A673 (cell line): ENCODE results near the gene BNC2. TPM values are rescaled to one million over a fixed set of nuclear protein-coding genes. Genes with fewer than 3 reads are reported as not detected.

Experiments
- BruUV-seq: library from RNA; stranded (reverse); fragments of 400-500 nt; replicated peaks from 2 replicates; lab custom pipeline; 2021; lab: Mats Ljungman, UMichigan
- CTCF ChIA-PET: fragments of 300-600 bp; sonication (Branson Sonifier 250); formaldehyde crosslinking; loops from one replicate; lab custom pipeline; 2022; ENCODE audit warnings: antibody characterized with exemption; lab: Charles Lee
- POLR2A ChIA-PET: fragments of 300-600 bp; sonication (Branson Sonifier 250); formaldehyde crosslinking; loops from one replicate; lab custom pipeline; 2022; ENCODE audit warnings: antibody characterized with exemption; ENCODE audit not compliant: low non-redundant PET; lab: Charles Lee
- DNase-seq: peaks from one replicate; pipeline ENCODE4 v3.0.0-alpha.2; 2015; ENCODE audit warnings: low spot score
- H3K27ac ChIP-seq: fragments of 200-600 bp; sonication (generic); 2 replicates; pipeline ENCODE4 v1.5.1; 2016; ENCODE audit warnings: mixed run types, low read depth, mild to moderate bottlenecking, mixed read lengths, antibody characterized with exemption, low read length; ENCODE audit not compliant: poor library complexity, severe bottlenecking
- H3K27me3 ChIP-seq: fragments of 200-600 bp; sonication (generic); replicated peaks from 2 replicates; pipeline ENCODE4 v1.6.1; 2017; ENCODE audit warnings: mixed run types, low read depth, mild to moderate bottlenecking, mixed read lengths, antibody characterized with exemption, low read length; ENCODE audit not compliant: insufficient read depth, poor library complexity
- H3K36me3 ChIP-seq: fragments of 200-600 bp; sonication (generic); 2 replicates; pipeline ENCODE4 v1.6.1; 2016; ENCODE audit warnings: mixed run types, mild to moderate bottlenecking, mixed read lengths, antibody characterized with exemption, low read length; ENCODE audit not compliant: insufficient read depth, poor library complexity, severe bottlenecking
- H3K4me1 ChIP-seq: fragments of 200-600 bp; sonication (generic); 2 replicates; pipeline ENCODE4 v1.6.1; 2017; ENCODE audit warnings: mixed run types, mild to moderate bottlenecking, mixed read lengths, antibody characterized with exemption, low read length; ENCODE audit not compliant: insufficient read depth, poor library complexity, severe bottlenecking
- H3K4me3 ChIP-seq: fragments of 200-600 bp; sonication (generic); 2 replicates; pipeline ENCODE4 v1.5.1; 2016; ENCODE audit warnings: low read depth, mixed run types, mild to moderate bottlenecking, mixed read lengths, low read length; ENCODE audit not compliant: poor library complexity, severe bottlenecking
- H3K9me3 ChIP-seq: fragments of 200-600 bp; sonication (generic); 2 replicates; pipeline ENCODE4 v1.6.1; 2016; ENCODE audit warnings: mixed run types, low read depth, mild to moderate bottlenecking, mixed read lengths, antibody characterized with exemption, low read length; ENCODE audit not compliant: poor library complexity, severe bottlenecking
- EZH2 ChIP-seq: fragments of 200-600 bp; sonication (generic); IDR thresholded peaks from 2 replicates; pipeline ENCODE4 v1.6.1; 2017; ENCODE audit warnings: borderline replicate concordance, low read depth, mild to moderate bottlenecking, mixed read lengths, antibody characterized with exemption, low read length; ENCODE audit not compliant: poor library complexity, severe bottlenecking
- intact Hi-C: fragments of 100-400 bp; cut with micrococcal nuclease; formaldehyde crosslinking; loops from one replicate; pipeline ENCODE4 v1.10.0; 2022; ENCODE audit not compliant: unreplicated experiment
- total RNA-seq: library from RNA; stranded (reverse); gene quantifications from 2 replicates; pipeline ENCODE4 v1.2.3, GENCODE V29; 2021
- TF ChIP-seq, protein P1 (sequence below): fragments of 300-800, 200-600 bp; sonication (generic); conservative IDR thresholded peaks from 2 replicates; pipeline ENCODE4 v1.5.1; 2017; ENCODE audit warnings: low read depth, mild to moderate bottlenecking, antibody characterized with exemption, low read length, moderate library complexity, mixed read lengths

Gene BNC2
- total RNA-seq, 1 experiment from 2014 or later: 0.45 TPM

DNA sequence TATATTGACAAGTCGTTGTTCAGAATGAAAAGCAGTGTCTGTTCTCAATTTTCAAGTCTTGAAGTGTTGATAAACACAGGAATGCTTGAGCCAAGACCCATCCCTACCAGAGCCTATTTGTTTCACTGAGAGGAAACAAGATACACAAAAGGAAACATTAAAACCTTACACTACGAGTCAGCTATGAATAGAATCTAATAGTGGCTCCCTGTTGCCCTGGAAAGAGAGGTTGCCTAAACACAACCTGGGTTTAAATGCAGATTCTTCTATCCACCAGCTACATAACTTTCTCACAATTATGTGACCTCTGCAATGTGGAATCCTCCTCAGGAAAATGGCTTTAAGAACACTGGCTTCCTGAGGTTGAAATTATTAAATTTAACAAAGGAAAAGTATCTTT lies 29.1 kb upstream of the BNC2 start:
- Histone ChIP-seq H3K36me3 (no peaks in the 10 kb centered on the region), H3K9me3 (no peaks in the 10 kb centered on the region), H3K4me3 (no peak overlapping the region), H3K4me1 (no peaks in the 10 kb centered on the region), H3K27me3 (no peaks in the 10 kb centered on the region), H3K27ac (no peak overlapping the region)
- no TSS peak for BruUV-seq
- ChIA-PET POLR2A (no interaction called here), CTCF (no interaction called here)
- intact Hi-C loops: no loop called here
- TF ChIP-seq EZH2: no peak
- TF ChIP-seq, protein P1, sequence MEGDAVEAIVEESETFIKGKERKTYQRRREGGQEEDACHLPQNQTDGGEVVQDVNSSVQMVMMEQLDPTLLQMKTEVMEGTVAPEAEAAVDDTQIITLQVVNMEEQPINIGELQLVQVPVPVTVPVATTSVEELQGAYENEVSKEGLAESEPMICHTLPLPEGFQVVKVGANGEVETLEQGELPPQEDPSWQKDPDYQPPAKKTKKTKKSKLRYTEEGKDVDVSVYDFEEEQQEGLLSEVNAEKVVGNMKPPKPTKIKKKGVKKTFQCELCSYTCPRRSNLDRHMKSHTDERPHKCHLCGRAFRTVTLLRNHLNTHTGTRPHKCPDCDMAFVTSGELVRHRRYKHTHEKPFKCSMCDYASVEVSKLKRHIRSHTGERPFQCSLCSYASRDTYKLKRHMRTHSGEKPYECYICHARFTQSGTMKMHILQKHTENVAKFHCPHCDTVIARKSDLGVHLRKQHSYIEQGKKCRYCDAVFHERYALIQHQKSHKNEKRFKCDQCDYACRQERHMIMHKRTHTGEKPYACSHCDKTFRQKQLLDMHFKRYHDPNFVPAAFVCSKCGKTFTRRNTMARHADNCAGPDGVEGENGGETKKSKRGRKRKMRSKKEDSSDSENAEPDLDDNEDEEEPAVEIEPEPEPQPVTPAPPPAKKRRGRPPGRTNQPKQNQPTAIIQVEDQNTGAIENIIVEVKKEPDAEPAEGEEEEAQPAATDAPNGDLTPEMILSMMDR: no peak
- DNase-seq: no peak

DNA sequence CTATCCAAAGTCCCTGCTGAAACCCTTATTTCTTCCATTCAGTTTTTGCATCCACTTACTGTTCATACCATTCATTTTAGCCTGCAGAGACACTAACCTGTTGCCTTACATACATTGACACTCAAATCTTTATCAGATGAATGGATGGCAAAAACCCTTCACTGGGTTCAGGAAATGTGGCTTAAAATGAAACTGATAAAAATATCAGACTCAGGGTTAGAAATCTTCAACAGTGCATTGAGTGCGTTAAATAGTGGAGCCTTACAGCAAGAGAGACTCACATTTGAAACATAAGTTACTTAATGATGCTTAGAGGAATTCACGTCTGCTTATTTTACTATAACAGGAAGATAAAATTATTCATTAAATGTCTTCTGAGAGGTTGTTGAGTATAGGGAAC lies 28.0 kb upstream of the BNC2 start:
- no peaks in the 10 kb centered on the region for H3K27me3 ChIP-seq
- ChIA-PET CTCF (no interaction called here), POLR2A (no interaction called here)
- H3K27ac ChIP-seq: no peak overlapping the region
- TF ChIP-seq, protein P1: no peak
- no peak for TF ChIP-seq EZH2
- H3K4me1 ChIP-seq: no peaks in the 10 kb centered on the region
- intact Hi-C loops: no loop called here
- BruUV-seq: no TSS peak
- no peaks in the 10 kb centered on the region for H3K36me3 ChIP-seq
- no peak overlapping the region for H3K4me3 ChIP-seq
- H3K9me3 ChIP-seq: no peaks in the 10 kb centered on the region
- DNase-seq: no peak

DNA sequence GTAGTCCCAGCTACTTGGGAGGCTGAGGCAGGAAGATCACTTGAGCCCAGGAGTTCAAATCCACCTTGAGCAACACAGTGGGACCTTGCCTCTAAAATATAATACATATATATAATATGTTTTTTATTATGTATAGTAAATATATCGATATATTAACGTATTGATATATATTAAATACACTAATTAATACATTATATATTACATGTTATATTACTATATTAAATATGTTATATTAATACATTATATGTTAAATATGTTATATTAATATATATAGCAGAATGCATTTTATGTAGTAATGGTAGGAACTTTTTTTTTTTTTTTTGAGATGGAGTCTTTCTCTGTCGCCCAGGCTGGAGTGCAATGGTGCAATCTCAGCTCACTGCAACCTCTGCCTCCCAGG lies 18.1 kb upstream of the BNC2 start:
- no peak for DNase-seq
- CTCF ChIA-PET: no interaction called here
- no peak for TF ChIP-seq EZH2
- TF ChIP-seq, protein P1: no peak
- H3K4me3 ChIP-seq: no peak overlapping the region
- no peaks in the 10 kb centered on the region for H3K4me1 ChIP-seq
- H3K27ac ChIP-seq: no peak overlapping the region
- no peaks in the 10 kb centered on the region for H3K9me3 ChIP-seq
- BruUV-seq: no TSS peak
- POLR2A ChIA-PET: no interaction called here
- intact Hi-C loops: no loop called here
- H3K36me3 ChIP-seq: no peaks in the 10 kb centered on the region
- H3K27me3 ChIP-seq: no peaks in the 10 kb centered on the region
